Midbrain (tissue), 1 donor: ENCODE results near the gene EDN2.
A peak's percentile ranks its signal among the peaks of the same experiment; 100 is the strongest.

Experiments
- DNase-seq: peaks from one replicate; lab custom pipeline; 2025; lab: John Stamatoyannopoulos, UW

The EDN2 gene

DNA sequence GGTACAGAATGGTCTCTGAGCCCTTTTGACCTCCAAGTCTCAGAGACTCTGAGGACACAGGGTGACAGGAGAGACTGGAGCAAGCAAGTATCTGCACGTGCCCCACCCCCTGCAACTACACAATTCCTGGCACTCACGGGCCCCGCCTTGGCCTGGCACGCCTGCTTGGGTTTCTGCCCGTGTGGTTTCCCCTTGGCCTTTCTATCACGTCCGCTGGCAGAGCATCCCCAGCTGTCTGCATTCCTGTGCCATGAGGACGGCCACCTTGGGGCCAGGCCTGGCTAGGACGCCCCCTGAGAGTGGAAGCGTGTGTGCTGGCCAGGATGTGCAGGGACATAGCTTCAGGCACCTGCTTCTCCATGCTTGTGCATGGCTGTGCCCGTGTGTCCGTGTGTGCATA, 14.3 kb upstream of the EDN2 start:
- no peak for DNase-seq

DNA sequence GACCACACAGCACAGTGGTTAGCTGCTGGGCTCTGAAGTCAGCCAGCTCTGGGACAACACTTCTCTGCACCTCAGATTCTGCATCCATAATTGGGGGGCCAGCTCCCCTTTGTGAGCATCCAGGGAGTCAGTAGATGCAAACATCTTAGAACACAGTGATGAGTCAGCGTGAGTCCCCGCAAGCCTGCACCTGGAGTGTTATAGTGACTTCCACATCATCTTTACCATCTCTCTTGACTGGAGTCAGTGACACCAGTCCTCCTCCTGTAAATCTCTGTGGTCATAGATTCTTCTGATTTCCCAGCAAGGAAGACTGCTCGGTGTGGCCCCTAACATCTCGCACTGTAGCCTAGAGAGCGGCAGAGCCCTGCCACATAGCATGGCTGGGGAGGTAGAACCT, 13.9 kb upstream of the EDN2 start:
- DNase-seq: no peak

DNA sequence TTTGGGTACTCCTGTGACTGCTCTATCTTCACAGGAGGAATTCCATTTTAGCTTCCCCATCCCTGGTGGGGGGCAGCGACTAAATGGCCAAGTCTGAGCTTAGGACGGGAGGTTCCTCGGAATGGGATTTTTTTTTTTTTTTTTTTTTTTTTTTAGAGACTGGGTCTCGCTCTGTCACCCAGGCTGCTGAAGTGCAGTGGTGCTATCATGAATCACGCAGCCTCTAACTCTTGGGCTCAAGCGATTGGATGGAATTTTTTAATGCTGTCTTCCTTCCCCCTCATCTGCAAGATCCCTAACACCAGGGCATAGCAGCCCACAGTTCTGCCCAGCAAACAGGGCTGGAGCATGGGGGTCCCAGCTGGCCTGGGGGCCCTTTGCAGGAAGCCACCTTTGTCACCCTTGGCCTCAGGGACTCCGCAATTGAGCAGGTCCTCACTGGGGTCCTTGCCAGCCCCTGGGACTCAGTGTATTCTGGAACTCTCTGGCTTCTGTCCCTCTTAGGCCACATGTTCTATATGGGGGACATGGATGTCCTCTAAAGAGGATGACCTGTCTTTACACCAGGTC, 13.1 kb upstream of the EDN2 start:
- no peak for DNase-seq

DNA sequence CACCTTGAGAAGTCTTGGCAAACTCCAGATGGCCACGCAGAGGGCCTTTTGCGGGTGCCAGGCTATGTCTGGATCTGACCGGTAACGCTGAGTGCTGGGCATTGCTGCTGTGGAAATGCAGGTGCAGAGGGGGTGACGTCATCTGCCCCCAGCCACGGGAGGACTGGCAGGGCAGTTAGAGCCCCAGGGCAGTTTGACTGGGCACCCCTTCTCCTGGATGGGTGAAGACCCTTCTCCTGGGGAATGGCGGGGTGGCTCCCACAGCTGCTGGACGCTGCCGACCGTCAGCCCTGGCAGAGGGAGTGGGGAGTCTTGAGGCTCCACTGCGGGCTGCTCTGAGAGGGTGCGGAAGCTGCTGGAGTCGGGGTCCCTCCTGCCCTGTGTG, 12.6 kb upstream of the EDN2 start:
- no peak for DNase-seq

DNA sequence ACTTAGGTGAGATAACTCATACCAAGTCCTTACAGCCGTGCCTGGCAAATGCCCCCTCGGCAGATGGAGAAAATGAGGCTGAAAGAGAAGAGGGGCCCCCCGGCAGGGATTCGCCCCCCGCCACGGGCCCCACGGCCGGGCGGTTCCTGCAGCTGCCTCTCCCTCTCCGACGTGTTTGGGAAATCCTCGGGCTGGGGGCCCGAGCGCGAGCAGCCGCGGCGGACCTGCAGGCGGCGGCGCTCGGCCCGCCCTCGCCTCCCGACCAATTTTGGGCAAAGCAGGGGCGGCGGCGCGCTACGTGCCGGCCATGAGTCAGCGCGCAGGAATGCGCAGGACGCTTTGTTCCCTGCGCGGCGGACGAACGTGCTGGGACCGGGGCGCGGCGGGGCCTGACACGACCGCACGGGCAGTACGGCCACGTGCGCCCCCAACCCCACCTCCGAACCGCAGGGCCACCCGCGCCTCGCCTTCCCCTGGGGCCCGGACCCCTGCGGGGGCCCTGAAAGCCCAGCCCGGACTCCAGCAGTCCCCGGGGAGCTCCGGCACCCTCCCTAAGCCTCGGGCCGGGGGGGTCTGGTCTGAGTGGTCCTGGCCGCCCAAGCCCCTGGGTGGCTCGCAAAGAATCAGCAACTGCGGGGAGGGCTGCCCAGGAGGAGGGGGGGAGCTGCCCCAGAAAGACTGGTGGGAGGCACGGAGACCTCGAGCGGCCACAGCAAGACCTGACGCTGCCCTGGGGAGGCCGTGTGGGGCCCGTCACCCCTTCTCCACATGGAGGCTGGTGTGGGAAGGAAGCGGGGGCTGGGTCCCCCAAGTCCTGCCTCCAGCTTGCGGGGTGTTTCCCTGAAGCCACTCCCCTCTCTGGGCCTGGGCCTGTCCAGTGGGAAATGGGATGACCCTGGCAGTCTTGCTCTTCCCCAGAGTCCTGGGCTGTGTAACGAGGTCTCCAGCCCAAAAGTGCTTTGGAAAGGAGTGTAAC, 11.9 kb upstream of the EDN2 start:
- DNase-seq: no peak

DNA sequence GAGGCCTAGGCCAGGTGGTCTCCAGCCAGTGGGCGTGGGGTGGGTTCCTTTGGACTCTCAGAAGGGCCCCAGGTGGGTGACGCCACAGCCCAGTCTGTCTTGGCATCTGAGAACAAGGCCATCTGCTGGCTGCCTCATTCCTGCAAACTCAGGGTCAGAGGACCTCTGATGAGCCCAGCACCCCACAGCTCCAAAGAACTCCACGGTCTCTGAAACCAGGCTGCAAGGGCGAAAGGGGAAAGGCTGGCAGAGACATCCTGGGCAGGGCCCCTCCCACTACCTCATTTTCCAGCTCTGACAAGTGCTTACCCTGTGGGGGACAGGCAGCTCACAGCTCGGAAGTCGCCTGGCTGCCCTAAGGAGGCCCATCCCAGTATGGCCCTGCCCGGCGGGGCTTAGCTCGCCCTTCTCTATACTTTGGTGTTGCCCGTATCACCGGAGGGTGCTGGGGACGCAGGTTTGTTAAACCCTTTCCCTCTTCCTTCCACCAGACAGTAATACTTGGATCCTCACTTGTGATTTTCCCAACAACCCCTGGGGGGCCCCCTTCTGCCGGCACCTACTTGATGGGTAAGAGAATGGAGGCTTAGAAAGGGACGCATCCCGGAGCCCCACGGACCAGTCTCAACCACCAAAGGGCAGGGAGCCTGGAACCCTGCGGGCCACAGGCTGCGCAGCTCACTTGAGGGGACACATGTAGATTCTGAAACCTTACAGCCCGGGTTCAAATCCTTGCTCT, 10.9 kb upstream of the EDN2 start:
- DNase-seq: peak; percentile 36

DNA sequence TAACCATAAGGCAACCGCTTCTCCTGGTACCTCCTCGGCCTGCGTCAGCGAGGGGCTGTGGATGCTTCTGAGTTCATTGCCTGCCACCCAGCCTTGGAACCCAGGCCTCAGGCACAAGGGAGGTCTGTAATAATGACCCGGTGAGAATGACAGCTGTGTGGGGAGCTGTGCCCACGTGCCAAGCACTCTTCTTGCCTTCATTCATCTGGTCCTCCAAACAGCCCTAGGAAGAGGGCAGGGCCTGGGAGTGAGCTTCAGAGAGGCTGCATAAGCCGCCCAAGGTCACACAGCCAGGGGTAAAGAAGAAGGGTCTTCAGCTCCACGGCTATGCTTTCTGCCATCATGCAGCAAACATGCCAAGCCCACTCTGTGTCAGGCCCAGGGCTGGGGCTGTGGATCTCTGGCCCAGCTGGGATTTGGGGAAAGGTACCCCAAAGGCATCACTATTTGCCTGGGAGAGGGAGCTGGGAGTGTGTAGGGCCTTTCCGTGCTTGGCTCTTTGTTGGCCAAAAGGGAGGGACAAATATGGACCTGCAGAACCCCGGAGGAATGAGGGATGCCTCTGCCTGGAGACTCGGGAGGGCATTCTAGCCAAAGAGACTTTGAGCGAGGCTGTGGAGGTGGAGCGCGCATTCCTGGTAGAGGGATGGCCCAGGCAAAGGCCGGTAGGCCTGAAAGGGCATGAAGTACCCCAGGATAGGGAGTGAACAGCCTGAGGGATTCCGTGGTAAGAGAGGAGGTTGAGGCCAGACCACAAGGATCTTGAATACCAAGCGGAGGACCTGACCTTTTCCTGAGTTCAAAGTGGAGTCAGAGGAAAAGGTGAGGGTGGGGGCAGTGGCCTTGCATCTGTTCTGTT, 10.1 kb upstream of the EDN2 start:
- no peak for DNase-seq

DNA sequence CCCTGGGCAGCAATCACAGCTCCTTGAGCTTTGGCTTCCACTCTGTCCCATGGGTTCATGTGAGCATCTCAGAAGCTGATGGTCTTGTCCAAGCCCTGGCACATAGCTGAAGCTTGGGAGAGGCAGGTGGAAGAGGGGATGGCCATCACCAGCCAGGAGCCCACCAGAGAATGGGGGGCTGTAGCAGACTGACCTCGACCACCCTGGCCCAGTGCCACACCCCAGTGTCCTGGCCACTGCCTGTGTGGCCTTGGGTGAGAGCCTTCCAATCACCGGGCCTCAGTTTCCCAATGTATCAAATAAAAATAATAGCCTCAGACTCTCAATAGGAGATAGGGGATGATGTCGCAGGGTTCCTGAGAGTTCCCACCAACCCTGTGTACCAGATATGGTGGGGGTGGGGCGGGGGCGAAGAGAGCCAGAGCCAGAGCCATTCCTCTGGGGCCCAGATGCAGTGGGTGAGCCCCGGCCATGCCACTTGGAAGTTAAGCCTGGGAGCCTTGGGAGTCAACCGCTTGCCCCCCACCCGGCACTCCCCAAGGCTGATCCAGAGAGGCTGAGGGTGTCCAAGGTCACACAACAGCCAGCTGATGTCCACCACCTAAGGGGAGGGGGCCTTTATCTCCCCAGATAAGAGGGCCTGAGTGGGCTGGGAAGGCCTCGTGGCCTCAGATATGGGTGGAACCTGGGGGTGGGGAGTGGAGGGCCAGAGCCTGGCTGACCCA, 9.3 kb upstream of the EDN2 start:
- DNase-seq: no peak

DNA sequence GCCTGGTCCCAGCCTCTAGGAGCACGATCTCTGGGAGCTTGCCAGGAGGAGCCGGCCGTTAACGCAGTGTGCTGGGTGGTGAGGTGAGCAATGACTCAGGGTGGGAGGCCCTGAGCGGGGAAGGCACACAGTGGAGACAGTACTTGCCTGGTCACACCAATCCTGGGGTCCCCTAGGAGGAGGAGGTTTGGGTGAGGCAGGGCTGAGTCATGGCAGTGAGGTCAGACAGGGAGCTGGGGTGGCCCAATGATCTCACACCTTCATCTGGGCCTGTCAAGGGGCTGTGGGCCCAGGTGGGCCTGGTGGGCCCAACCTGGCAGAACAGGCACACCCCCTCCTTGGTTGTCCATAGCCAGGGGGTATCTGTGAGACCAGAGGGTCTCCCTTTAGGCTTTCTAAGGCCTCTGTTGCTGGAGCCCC, 8.6 kb upstream of the EDN2 start:
- DNase-seq: no peak

DNA sequence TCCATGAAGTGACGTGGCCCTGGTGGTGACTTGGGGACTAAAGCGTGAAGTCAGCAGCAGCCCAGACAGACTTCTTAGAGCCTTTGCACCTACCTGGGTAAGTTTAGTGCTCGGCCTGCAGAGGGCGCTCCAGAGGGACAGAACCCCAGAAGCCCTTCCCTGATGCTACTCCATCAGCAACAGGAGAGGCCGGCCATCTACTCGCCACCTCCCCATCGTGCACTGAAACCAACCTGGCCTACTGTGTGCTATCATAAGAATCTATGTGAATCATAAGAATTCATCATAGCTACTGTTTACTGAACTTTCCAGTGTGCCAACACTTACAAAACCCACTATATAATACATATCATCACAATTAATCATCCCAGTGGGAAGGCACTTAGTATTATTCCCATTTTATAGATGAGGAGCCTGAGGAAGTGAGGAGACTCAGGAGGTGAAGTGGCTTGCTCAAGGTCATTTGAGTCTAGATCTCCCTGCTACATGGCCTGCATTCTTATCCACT, 7.9 kb upstream of the EDN2 start:
- DNase-seq: no peak

DNA sequence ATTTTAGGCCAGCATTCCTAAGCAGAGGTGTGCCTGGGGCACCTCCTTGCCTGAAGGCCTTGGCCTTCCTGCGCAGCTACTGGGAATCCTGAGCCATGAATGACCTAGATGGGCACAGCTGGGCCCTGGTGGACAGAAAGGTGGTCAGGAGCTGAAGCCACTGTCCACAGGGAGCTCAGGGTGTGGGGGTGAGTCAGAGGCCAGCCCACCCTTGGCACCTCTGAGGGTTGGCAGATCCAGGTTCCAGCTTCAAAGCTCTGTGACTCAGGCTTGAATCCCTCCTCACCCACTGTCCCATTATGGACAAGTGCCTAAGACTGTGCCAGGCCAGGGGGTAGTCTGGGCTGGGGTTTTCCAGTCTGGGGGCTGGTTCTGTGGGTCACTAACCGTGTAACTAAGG, 6.4 kb upstream of the EDN2 start:
- no peak for DNase-seq

DNA sequence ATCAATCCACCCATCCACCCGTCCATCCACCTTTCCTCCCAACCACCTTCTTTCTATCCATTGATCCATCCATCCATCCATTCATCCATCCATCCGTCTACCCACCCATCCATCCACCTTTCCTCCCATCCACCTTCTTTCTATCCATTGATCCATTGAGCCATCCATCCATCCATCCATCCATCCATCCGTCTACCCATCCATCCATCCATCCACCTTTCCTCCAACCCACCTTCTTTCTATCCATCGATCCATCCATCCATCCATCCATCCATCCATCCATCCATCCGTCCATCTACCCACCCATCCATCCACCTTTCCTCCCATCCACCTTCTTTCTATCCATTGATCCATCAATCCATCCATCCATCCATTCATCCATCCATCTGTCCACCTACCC, 5.1 kb upstream of the EDN2 start:
- no peak for DNase-seq

DNA sequence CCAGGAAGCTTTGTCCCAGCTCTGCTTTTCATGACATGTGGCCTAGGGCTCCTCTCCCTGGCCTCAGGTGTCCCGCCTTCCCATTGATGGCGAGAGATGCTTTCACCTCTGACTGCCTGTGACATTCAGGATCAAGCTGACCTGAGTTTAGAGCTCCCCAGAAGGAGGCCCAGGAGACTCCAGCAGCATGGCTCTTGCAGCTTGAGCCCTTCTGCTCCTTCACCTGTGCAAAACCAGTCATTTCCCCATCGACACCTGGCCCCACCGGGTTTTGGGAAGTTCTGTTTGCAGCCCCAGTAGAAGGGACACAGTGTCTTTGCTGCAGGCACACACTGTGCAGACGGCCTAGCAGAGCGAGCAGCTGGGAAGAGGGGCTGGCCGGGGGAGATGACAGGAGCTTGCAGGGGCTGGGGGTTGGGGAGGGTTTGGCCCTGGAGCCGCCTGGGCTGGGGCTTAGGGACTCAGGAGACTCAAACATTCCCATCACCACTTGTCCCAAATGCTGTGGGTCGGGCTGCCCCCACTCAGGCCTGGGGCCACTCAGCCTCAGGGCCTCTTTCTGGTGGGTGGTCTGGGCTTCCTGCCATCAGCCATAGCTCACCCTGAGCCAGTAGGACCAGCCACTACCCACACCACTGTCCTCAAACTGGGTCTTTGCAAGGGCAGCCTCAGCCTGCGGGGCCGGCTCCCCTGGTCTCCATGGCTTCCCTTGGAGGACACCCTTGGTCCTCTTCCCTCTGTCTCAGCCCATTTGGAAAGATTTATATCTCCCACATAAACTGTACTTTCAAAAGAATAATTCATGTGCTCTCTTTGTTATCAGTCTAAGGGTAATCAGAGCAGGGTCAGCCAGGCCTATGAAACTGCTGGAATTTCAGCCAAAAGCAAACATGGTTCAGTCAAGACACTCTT, 3.8 kb upstream of the EDN2 start:
- DNase-seq: no peak

DNA sequence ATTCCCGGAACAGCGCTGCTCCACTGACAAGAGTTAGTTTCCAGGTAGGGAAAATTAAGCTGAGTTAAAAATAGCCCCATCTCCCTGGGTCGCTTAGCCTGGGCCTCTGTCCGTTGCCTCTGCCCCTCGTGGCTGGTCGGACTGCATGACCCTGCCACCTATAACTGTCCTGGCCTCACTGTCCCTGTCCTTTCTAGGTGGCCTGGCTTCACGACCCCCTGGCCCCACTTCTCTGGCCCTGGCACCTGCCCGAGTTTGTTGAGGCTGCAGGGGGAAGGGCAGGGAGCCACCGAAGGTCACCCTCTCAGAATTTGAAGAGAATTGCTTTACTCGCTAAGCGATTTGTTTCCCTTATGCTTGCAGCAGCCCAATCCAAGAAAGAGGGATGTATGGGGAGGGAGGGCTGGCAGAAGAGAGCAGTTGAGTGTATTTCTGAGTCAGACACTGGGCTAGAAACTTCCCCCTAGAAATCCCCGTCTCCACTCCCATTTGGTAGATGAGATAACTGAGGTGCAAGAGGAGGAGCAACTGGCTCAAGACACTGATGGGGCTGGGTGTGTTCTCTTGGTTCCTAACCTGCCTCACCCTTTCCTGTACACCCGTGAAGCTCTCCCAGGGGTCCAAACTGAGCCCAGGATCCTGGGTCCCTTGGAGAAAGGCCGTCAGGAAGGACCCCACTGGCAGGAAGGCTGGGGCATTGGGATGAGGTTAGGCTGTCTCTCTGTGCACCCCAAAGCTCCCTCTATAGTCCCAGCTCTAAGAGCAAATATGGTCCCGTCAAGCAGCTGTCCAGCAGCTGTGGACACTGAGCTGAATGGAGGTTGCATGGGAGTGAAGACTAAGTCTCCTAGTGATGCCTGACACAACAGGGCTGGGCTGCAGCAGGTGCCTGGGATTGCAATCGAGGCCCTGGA, 2.9 kb upstream of the EDN2 start:
- no peak for DNase-seq

DNA sequence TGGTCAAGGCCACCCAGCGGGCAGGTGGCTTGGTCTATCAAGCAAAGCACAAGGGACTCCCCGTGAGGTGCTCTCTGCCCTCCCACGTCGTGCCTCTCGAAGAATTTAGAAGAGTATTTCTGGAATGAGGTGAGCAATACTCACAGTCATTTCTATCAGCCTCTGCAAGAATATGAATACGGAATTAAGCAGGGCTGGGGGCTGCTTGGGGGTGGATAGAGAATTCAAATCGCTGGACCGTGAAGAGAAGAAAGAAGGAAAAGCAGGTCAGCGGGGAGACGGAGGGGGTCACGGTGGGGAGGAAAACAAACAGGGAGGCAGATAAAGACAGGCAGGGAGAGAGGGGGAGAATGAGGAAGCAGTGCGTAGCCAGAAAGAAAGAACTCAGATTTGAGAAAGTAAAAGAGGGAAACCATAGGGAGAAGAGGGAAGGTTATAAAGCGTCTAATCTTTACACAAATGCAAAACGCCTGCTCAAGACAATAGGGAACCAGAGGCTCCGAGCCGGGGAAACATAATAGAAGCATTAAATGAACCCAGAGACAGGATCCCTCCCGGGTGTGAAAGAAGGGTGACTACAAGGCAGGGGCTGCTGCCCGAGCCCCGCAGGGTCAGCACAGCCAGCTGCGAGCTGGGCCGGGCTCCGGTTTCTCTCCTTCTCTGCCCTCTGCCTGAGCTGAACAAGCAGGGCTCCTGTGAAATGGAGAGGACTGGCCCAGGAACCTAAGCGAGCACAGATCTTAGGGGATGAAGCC, 2.1 kb upstream of the EDN2 start:
- no peak for DNase-seq

DNA sequence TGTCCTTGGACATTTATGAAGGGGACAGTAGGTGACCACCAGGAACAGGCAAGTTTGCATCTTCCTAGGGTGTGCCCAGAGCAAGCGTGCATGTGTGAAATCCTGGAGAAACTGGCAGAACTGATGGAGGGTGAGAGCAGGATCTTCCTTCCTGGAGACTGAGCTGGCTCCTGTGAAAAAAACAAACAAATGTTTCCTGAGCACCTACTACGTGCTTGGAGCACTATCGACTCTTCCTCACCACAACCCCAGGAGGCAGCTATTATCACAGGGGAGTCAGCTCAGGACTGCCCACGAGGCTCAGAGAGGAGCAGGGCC, 1.5 kb upstream of the EDN2 start:
- DNase-seq: no peak

DNA sequence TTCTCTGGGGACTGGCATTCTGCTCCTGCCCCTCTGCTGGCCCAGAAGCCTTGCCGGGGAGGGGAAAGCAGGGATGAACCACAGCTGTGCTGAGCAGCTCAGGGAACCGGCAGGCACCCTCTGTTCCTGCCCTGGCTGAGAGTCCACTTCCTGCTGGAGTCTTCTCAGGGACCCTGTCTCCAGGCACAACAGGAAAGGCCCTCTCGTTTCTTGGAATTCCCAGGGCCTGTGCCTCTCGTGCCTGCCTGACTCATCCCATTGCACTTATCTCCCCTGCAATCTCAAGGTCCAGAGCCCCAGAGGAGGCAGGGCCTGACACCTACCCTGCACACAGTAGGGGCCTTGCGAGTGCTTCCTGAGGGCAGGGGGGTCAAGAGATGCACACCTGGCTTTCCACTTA, 1.1 kb upstream of the EDN2 start:
- no peak for DNase-seq

DNA sequence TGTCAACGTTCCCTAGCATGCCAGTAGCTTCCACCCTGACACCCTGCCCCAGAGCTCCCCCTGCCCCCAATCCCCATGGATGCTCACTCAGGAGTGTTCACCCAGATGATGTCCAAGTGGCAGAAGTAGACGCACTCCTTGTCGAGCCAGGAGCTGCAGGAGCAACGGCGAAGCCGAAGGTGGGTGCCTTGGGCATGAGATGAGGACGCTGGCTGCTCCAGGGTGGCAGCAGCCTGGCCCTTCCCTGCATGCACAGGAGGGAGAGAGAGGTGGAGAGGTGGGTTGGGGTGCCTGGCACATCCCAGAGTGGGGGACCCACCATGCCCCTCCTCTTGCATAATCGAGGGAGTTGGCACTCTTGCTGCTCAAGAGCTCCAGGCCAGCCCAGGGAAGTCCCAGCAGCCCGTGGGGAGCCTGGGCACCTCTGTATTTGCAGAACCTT, 502 bp downstream of the EDN2 start:
- DNase-seq: no peak
